Glomerular visceral epithelial cell (primary cell): ENCODE results near the gene PHF23.

ENCODE experiments used
- DNase-seq: peaks from one replicate; pipeline ENCODE4 v3.0.0-alpha.2; 2016; ENCODE audit errors: extremely low spot score

Gene PHF23

DNA sequence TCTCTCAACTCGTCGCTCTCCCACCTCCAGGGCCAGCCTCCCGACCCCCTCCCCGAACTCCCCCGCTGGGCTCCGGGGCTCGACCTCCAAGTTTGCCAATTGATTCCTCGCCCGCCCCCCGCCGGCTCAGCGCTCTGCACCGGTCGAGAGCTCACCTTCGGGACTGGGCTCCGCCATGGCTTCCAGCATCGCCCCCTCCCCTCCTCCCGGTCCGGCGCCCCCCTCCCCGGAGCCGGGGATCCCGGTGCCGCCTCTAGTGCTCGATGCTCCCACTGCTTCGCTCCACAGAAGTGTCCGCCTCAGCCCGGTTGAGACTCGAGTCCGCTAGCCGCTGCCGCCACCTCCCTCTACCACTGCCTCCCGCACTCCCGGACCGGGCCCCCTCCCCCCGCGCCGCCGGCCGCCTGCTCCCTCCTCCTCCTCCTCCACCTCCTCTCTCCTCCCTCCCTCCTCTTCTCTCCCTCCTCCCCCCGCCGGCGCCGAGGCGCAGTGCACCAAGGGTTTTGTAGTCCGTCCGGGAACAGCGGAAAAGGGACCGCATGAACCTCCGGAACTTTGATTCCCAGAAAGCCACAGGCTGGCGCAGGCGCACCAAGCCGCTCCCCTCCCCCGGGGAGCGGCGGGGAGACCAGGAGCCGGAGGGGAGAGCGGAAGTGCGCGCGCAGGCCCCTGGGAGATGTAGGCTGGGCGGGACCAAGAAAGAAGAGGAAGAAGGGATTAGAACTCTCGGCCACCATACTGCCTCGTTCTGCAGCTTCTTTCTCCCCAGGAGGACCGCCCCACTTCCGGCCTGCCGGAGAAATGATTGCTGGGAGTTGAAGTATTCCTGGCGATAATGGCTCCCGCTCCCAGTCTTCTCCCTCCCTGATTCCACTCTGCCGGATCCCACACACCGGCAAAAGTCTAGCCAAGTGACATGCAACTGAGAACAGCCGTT, at the start of gene PHF23:
Gene PHF23 (minus strand): TSS at position 367 of the 937 bp plus-strand sequence. CDS start 178 bp downstream, at position 189.
- peak; percentile 100 for DNase-seq

- DNase-seq, result no peak
These were observed 46.4 kb upstream of the PHF23 start for GRCh38 chr17:7285679-7286078.

DNA sequence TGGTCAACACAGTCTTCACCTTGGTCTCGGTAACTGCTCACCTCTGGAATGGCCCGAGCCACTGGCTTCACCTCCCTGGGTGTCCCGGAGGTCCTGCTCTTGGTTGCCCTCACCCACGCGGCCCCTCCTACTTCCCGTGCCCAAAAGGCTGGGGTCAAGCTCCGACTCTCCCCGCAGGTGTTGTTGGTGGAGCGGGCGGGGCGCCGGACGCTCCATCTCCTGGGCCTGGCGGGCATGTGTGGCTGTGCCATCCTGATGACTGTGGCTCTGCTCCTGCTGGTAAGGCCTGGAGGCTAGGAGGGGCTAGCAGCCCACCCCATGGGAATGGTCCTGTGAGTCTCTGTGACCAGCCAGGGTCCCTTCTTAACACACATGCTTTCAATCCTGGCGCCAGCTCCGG, 45.7 kb upstream of the PHF23 start:
- DNase-seq, result no peak

DNA sequence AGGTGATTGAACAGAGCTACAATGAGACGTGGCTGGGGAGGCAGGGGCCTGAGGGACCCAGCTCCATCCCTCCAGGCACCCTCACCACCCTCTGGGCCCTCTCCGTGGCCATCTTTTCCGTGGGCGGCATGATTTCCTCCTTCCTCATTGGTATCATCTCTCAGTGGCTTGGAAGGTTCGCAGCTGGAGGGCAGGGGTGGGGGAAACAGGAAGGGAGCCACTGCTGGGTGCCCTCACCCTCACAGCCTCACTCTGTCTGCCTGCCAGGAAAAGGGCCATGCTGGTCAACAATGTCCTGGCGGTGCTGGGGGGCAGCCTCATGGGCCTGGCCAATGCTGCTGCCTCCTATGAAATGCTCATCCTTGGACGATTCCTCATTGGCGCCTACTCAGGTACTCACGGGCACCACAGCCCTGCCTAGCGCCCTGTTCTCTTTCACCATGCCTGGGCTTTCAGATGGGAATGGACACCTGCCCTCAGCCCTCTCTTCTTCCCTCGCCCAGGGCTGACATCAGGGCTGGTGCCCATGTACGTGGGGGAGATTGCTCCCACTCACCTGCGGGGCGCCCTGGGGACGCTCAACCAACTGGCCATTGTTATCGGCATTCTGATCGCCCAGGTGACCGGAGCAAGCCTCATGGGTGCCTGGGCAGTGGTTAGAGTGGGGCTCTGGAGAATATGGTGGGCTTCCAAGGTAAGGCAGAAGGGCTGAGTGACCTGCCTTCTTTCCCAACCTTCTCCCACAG, 44.4 kb upstream of the PHF23 start:
- no peak for DNase-seq

GRCh38 chr17:7282752-7283321, 43.6 kb upstream of the PHF23 start:
- DNase-seq, result no peak

DNA sequence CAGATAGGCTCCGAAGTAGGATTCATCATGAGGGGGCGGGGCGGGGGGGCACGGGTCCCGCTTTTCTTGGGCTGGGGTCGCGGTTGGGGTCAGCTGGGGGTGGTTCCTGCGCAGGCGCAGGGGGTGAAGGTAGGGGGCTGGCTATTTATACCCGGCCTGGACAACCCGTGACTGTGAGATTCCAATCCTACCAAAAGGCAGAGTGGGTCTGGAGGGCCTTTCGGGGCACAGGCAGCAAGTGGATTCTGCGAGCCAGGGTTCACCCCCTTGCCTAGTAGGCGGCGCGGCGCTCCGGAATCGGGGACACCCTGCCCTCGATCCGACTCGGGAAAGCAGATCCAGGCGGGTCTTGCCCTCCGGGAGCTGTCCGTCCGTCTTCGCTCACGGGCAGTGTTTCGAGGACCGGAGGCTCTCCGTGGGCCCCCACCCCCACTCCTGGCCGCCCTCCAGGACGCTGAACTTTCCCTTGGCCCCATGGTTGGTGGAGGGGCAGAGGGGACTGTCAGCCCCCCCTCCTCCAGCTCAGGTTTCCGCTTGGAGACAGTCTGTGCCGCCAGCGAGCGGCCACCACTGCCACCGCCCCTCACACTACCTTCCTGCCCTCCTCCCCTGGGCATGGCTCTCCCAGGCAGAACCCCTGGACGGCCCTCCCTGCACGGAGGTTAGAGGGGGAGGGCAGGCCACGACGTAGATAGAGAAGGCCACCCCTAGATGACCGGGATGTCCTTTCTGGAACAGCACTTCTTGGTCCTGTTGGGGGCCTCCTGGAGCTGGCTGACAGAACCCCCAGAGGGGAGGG, 42.9 kb upstream of the PHF23 start:
- no peak for DNase-seq

- peak; percentile 93 for DNase-seq
These were observed 42.1 kb upstream of the PHF23 start, which contains the start of gene SLC2A4 for GRCh38 chr17:7281074-7281952. TSS of gene SLC2A4 (plus strand) at chr17:7281718. CDS start at chr17:7281935, 217 bp downstream.

DNA sequence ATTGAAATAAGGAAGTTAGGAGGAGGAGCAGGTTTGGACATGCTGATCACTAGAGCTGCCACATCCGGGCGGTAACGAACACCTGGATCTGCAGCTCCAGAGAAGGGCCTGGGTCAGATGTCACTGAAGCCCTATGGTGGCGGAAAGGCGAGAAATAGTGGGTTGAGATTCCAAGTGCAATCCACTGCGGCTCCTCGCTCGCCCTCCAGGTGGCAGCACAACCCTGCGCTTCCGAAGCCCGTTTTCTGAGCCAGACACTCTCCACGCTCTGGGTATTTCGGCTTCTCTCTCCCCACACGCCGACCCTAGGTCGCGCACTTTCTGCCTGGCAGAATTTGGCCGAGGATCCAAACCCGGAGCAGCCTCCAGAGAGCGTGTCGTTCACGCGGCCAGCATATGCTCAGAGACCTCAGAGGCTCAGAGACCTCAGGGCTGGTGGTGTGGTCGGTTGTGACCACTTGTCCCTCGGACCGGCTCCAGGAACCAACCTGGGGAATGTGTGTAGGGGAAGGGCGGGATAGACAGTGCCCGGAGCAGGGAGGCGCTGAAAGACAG, 41.3 kb upstream of the PHF23 start:
- peak; percentile 83 for DNase-seq

DNA sequence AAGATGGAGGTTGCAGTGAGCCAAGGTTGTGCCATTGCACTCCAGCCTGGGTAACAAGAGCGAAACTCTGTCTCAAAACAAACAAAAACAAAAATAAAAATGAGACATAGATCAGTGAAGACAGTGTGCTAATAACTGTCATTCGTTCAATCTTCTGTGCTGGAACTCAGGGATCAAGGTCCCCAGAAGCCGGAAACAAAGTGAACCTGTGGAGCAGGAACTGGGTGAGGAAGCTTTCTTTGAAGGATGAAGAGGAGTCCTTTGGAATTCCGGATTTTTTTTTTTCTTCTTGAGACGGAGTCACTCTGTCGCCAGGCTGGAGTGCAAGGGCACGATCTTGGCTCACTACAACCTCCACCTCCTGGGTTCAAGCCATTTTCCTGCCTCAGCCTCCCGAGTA, 40.2 kb upstream of the PHF23 start:
- DNase-seq, result no peak

DNA sequence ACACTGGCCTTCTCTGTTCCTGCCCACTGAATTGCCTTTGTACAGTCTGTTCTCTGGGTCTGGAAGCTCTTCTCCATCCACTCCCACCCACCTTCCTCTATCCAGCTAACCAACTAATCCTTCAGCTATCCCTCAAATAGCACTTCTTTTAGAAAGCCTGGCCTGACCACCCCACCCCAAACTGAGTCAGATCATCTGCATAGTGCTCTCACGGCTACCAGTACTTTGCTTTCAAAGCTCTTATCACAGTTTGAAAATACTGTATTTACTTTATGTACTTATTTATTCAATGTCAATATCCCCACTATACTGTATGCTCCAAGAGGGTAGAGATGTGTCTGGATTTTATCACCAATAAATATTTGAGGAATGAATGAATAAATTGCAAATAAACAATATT, 27.5 kb upstream of the PHF23 start:
- DNase-seq, result no peak

GRCh38 chr17:7263801-7264078, 24.5 kb upstream of the PHF23 start:
- no peak for DNase-seq

DNA sequence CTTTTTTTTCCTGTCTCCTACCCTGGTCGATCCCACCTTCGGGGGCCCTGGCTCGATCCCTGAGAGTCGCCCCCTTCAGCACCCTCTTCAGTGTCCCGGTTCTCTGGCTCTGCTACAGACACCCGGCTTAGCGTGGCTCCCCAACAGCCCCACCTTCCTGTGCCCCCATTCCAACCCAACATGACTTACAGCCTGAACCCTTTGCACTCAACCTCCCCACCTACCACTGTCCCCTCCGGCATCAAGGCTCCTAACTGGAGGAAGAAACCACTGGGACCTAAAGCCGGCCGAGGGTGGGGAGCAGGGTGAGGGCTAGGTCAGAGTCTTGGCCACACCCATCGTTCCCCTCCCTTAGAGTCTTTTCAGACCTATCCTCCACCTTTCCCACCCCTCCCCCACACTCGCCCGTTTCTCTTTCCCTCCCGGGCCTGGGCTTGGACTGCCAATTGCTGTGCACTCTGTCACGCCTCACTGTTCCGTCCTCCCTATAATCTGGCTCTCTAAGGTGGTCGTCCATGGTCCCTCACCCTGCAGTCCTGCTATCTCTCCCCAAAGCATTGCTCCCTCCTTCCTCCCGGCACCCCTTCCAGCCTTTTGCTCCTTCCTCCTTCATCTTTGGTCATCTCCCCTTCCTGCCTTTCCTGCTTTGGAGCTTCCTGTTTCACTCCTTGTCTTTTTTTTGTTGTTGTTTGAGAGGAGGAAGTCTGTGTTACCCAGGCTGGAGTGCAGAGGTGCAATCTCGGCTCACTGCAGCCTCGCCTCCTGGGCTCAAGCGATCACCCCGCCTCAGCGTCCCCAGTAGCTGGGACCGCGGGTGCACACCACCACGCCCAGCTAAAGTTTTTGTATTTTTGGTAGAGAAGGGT, 23.9 kb upstream of the PHF23 start:
- no peak for DNase-seq

DNA sequence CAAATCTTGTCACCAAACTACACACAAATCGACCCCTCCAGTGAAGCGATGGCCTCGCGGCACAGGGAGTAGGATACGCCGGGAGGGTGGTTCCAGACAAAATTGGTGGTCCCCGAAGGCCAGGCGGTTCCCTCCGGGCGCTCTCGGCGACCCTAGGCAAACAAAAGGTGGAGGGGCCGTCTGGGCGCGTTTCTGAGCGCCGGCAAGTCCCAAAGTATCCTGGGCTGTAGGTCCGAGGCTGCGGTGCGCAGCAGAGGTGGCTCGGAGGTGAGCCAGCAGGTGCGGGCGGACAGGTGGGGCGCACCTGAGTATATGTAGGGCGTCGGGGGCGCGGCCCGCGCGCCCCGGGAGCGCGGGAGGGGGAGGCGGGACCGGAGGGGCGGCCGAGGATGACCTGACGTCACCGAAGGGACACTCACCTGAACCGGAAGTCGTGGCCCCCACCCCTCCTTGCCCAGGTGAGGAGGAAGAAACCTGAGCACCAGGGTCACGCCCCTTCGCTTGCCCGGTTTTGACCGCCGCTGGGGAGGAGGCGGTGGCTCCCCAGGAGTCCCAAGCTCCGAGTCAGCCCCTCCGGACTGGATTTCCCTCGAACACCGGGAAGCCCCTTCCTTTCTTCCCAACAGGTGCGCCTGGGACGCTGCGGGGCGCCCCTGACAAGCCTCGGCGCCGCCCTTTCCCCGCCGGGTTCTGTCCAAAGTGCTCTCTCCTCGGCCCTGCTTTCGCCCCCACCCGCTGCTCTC, 23.1 kb upstream of the PHF23 start, which contains the start of gene CLDN7:
Gene CLDN7 (minus strand): TSS at position 287 of the 743 bp plus-strand sequence. CDS start 435 bp downstream, outside the sequence.
- DNase-seq, result no peak

DNA sequence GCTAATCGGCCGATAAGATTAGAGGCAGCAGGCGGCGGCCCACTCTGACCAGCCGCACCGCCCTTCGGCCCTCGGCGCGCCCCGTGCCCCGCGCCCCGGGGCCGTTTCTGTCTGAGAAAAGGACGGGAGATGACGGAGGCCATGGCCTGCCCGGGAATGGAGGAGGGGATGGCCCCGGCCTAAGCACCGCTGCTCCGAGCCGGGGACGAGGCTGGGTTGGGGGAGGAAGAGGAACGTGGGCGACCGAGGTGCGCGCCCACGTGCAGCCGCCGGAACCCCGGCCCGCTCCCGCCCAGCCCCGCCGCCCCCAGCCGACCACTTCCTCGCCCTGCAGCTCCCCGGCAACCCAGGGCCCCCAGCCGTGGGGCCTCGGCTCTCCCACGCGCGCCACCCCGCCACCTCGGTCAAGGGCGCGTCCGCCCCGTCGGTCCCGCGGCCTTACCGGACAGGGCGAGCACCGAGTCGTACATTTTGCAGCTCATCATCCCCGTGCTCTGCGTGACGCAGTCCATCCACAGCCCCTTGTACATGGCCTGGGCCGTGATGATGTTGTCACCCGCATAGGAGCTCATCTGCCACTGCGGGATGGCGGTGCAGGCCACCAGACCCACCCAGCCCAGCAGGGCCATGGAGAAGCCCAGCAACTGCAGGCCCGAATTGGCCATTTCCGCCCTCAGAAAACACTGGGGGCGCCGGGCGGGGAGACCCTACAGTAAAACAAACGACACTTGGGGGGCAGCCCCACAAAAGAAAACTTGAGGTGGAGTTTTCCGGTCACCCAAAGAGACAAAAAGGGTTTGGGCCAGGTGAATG, 22.3 kb upstream of the PHF23 start:
- DNase-seq, result no peak

DNA sequence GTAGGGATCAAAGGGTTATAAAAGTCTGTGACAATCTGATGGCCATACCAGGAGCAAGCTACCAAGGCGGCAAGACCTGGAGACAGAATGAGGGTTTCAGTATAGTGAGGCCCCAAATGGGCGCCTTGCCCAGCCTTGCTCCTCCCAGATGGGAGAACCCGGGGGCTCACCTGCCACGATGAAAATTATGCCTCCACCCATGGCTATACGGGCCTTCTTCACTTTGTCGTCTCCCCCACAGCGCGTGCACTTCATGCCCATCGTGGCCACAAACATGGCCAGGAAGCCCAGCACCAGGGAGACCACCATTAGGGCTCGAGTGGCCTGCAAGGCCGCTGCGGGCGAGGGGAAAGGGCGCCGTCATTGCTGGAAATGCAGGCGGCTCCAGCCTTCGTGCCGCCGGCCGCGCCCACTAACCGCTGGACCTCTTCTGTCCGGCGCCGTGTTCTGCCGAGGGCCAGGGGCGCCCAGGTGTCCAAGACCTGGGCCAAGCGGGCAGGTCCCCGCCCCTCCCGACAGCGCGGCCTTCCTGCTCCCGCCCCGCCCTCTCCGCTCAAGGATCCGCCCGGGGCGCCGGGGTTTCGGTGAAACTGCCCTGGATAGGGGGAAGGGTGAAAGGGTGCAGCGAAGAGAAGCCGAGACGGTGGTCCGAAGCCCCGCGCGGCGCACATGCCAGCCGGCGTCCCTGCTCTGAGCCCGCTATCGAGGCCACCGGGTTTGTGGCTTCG, 21.6 kb upstream of the PHF23 start:
- no peak for DNase-seq

DNA sequence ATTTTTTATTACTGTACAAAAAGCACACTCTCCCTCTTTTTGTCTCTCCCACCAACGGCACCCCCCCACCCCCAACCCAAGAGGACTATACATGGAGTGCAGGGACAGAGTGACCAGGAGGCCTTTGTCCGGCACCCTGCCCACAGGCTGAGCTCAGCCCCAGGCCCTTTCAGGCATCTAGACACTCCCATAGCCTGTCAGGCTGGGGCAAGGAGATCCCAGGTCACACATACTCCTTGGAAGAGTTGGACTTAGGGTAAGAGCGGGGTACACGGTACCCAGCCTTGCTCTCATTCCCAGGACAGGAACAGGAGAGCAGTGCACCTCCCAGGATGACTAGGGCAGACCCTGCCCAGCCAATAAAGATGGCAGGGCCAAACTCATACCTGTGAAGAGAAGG, 20.9 kb upstream of the PHF23 start:
- DNase-seq, result no peak

- DNase-seq, result no peak
These were observed 20.3 kb upstream of the PHF23 start for GRCh38 chr17:7259555-7259889.
